ENCODE measurements around the gene MZT2B.
"Not testable (repeated sequence)": the region's sequence is repeated elsewhere in the genome, so short reads cannot be mapped to it uniquely, and the experiment has no call there.

Gene MZT2B

DNA sequence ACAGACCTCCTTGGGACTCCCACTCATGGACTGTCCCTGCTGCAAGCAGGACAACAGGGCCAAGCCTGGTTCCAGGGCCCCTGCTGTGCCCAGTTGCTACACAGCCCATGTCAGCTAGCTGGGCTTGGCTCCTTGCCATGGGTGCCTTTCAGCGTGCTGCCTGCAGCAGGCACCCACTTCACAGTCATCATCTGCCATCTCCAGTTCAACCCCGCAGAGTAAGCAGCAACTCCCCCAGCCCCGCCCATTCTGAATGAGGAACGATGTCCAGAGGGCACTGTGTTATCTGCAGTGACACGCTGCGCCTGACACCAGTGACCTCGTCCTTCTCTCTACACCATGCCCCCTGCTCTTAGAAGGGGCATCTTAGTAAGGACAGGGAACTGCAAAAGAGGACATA is 20.5 kb downstream of the MZT2B start:
- DNase-seq: not testable (repeated sequence)

DNA sequence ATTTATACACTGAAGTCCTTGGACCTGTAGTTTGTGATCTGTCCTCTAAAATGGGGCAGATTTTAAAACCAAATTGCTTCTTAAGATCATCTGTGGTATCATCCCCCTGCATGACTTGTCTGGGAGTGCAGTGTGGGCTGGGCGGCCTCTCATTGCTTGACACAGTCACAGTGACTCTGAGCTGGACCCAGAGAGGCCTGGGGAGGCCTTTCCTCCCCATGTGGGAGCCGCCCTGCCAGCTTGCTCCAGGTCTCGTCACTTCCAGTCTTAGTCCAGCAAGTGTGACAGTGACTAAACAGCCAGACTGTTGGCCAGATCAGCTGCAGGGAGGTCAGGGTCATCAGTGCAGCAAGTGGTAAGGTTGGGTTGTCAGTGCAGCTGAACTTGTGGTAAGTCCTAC is 21.1 kb downstream of the MZT2B start:
- not testable (repeated sequence) for DNase-seq

DNA sequence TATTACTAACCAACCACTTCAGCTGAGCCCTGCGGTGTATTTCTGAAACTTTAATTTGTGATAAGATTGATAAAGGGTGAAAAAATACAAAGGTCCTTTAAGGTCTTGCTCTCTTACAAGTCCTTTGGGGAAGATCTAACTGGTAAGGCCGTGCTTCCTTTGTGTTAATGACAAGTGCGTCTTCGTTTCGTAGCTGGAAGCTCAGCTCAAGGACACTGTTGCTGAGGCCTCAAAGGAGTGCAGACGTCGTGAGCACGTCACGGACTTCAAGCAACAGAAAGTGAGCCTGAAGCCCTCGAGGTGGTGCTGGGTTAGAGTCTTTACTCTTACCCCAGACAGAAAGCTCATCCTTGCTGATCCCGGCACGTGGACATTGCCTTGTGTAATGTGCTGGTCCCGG is 25.0 kb downstream of the MZT2B start:
- not testable (repeated sequence) for DNase-seq

DNA sequence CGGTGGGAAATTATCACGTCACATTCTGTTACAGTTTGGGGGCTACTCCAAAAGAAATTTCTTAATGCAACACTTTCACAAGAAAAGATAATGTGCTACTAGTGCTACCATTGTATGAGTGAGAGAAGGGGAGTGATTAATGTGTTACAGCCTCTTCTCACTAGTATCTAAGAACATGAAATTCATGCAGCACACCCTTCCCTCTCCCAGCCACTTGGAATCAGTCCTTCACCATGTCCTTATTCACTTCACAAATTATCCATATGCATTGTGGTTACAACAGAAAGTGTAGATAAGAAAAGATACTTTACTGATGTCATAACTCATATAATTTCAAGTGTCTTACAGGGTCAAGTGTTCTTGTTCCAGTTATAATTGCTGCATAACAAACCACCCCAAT is 37.1 kb downstream of the MZT2B start:
- not testable (repeated sequence) for DNase-seq

DNA sequence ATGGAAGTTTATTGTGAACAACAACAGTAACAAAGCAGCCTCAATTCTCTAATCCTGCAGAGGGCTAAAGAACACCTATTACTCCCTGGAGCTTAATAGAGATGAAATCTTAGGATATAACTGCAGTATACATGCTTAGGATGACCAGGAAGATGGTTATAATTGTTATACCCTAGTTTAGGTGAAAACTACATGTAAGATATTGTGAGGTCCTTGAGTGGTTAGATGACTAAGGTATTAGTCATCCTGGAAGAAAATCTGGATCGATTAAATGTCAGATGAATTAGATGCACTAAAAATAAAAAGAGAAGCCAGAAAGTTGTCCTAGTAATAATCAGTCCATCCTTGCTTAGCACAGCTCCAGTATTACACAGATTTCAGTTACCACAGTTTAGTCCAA is 38.4 kb downstream of the MZT2B start:
- DNase-seq: not testable (repeated sequence)

DNA sequence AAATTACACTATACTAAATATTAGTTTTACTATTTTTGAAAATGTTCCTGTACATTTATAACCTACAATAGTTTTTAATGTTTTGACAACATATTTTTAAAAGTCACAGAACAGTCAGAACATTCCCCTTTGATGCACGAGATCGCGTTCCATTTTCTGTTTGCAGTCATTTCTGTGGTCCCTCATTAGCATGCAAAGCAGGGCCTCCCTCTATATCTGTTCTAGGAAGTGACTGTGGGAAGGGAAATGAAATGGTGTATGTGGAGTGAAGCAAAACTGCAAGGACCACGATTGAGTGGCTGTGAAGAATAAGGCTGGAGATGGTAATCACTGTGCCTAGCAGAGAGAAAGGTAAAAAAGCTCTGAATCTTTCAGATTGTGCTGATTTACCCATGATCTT is 40.5 kb downstream of the MZT2B start:
- not testable (repeated sequence) for DNase-seq

- not testable (repeated sequence) for DNase-seq
Measured at GRCh38 chr2:130228005-130228404, 45.9 kb downstream of the MZT2B start.

DNA sequence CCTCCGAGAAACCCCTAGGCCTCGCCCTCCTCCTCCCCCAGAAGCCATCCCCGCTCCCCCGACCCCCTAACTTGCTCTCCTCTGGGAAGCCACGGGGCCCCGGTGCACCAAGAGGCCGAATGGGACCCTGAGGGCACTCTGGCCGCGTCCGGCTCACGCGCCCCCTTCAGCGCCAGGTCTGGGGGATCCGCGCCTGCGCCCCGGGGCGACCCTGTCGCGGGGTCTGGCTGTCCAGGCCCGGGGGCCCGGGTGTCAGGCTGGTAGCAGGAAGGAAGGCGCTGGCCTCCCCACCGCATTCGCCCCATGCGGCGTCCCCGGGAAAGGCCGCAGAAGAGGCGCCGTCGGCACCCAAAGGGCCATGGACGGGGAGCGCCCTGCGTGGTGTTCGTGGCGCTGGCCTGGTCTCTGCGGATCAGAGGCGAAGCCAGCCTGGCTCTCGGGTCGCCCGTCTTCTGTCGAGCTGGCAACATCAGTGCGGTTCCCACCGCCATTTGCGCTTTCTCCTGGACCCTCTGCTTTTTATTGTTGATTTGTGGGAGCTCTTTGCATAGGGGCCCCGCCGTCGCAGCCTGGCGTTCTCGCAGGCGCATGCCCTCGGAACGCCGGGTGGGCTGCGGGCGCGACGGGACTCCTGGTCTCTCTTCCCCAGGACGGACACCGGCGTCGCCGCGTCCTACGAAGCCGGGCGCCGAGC is 46.6 kb downstream of the MZT2B start:
- not testable (repeated sequence) for DNase-seq

- peak; percentile 17 for DNase-seq
Measured at GRCh38 chr2:130229161-130229510, 47.1 kb downstream of the MZT2B start.

- not testable (repeated sequence) for DNase-seq
Measured at GRCh38 chr2:130230376-130230775, 48.3 kb downstream of the MZT2B start.

DNA sequence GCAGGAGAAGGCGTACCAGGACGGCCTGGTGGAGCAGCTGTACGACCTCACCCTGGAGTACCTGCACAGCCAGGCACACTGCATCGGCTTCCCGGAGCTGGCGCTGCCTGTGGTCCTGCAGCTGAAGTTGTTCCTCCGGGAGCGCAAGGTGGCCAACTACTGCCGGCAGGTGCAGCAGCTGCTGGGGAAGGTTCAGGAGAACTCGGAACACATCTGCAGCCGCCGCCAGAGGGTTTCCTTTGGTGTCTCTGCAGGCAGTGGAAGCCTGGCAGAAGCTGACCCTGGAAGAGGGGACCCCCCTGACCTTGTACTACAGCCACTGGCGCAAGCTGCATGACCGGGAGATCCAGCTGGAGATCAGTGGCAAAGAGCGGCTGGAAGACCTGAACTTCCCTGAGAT is 48.8 kb downstream of the MZT2B start:
- DNase-seq: not testable (repeated sequence)

DNA sequence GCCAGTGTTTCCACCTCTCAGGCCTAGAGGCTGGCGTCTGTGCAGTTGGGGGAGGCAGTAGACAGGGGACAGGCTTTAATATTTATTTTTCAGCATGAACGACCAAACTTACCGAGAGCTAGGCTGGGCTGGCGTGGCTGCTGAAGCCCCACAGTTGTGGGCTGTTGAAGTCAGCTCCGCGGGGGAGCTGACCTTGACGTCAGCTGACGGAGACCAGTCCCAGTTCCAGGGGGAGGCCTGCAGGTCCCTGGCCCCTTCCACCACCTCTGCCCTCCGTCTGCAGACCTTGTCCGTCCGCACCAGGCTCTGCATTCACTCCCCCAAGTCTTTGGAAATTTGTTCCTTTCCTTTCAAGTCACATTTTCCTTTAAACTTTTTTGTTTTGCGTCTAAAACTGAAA is 49.6 kb downstream of the MZT2B start:
- DNase-seq: no peak

DNA sequence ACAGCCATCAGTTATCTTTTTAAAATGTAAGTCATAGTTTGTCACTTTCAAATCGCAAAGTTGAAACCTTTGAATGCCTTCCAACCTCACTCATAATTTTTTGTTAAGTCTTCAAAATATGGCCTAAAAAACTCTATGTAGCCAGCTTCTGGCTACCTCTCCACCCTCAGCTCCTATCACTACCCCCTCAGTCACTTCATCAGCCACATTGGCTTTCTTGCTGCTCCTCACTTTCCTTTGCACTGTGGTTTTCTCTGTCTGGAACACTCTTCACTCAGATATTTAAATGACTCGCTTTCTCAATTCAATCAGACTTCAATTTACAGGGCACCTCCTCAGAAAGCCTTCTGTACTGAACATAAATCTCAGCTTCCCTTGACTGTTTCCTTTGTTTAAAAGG is 51.0 kb downstream of the MZT2B start:
- DNase-seq: not testable (repeated sequence)

- DNase-seq: not testable (repeated sequence)
Measured at GRCh38 chr2:130239581-130239980, 57.5 kb downstream of the MZT2B start.
